ENCODE results near the gene KHNYN.

The KHNYN gene

DNA sequence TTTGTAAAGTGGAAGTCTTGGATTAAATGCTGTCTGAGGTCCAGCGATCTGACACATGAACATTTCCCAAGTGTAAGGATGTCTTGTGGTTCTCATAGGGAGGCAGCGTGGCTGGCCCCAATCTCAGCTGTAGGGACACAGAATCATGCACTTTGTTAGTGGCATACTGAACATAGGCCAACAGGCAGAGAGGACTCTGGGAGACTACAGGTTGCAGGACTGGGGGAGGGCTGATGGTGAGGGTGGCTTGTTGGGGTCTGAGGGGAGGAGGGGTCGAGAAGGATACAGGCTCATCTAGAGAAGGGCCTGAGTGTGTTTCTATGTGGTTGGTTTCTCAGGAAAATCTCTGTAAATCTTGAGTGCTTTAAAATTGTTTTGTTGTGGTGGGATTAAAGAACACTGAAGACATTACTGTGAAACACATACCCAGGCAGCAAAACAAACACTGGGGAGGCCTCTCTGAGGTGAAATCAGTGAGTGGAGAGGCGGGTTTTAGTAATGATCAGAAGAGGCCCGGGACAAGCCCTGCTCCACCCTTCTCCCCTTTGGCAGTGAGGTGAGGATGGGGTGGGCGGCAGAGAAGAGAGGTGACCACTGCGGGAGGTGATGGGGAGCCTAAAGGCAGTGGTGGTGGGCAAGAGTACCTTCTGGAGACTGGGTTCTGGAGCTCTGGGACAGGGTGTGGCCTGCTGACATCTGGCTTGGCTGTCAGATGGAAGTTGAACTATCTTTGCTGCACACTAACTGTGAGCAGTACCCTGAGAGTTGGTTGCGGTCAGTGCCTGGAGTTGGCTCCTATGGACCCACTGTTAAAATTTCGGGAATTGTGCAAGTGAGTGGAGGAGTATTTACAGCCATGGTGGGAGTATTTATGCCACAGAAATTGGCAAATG lies 27.7 kb upstream of the KHNYN start:
- DNase-seq = no peak

DNA sequence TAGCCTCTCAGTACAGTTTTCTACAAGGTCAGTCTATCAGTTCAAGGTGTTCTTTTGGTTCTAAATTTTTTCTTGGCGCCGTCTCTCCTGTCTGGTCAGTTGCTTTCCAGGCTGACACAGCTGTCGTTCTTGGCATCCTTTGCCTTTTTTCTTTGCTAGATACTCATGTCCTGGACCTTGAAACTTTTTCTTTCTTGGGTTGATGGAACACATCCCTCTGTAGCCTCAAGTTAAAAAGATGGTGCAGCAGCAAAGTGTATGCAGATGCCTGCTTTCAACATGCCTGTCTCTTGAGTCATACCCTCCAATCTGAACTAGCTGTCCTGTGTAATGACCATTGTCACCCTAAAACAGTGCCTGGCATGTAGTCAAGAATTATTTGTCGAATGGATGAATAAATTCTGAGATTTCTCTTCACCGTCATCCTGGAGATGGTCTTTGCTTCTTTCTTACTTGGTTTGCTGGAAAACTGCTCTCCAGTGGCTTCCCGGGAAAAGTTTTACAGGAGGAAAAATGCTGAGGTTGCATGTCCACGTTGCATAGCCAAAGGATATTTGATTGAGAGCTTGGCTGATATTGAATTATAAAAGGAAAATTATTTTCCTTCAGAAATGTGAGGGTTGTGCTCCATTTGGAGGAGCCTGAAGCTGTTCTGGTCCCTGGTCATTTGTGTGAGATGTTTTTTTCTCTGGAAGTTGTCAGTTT lies 26.3 kb upstream of the KHNYN start:
- no peak for DNase-seq

- no peak for DNase-seq
These were observed 24.9 kb upstream of the KHNYN start for GRCh38 chr14:24404814-24405213.

DNA sequence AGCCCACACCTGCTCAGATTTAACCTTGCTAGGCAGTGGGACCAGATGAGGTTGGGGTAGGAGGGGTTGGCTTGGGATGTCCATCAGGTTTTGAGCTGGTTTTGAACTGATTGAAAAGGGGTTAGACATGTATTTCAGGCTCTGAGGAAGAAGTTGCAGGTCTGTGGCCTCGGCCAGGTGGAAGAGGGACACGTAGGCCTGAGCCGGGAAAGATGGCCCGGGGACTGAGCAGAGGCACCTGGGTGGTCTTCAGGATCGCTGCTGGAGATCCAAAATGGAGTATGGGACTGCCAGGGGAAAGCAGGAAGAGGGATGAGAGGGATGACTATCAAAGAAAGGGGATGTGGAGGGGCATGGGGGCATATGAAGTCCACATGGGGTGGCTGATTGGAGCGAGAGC lies 23.3 kb upstream of the KHNYN start:
- no peak for DNase-seq

DNA sequence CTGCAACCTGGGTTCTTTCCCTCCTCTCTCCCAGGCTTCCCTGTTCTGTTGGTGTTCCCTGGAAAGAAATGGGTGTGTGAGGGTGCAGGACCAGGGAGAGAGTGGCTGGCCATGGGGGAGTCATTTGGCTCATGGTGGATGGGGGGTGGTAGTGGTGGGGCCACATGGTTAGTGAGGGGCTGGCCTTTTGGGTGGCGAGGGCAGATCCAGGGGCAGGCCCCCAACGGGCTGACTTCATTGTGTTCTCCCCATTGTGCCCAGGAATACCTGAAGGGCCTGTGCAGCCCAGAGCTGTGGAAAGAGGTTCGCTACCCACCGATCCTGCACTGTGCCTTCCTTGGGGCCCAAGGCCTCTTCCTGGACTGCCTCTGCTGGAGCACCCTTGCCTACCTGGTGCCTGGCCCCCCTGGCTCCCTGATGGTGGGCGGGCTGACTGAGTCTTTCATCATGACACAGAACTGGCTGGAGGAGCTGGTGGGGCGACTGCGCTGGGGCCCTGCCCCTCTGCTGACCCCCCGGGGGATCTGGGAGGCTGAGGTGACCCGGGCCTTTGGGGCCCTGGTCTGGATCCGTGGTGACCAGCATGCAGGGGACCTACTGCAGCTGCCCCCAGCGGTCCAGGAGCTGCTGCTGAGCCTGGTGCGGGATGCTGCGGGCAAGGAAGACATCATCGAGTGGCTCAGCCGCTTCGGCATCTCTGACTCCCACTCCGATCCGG lies 22.0 kb upstream of the KHNYN start:
- DNase-seq = no peak

DNA sequence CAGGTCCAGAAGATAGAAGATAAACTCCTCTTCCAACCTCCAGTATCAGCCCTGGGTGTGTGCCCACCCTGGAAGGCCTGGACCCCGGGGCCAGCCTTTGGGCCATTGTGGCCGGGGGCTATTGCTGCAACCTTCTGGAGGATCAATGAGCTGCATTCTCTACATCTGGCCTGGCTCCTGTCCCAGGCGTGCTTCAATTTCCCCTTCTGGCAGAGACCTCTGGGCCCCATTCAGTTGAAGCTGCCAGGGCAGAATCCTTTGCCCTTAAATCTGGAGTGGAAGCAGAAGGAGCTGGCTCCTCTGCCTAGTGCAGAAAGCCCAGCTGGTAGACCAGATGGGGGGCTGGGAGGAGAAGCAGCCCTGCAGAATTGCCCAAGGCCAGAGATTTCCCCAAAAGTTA lies 21.0 kb upstream of the KHNYN start:
- DNase-seq = no peak

- no peak for DNase-seq
These were observed 20.6 kb upstream of the KHNYN start for GRCh38 chr14:24409192-24409591.

- no peak for DNase-seq
These were observed 19.8 kb upstream of the KHNYN start for GRCh38 chr14:24409956-24410355.

DNA sequence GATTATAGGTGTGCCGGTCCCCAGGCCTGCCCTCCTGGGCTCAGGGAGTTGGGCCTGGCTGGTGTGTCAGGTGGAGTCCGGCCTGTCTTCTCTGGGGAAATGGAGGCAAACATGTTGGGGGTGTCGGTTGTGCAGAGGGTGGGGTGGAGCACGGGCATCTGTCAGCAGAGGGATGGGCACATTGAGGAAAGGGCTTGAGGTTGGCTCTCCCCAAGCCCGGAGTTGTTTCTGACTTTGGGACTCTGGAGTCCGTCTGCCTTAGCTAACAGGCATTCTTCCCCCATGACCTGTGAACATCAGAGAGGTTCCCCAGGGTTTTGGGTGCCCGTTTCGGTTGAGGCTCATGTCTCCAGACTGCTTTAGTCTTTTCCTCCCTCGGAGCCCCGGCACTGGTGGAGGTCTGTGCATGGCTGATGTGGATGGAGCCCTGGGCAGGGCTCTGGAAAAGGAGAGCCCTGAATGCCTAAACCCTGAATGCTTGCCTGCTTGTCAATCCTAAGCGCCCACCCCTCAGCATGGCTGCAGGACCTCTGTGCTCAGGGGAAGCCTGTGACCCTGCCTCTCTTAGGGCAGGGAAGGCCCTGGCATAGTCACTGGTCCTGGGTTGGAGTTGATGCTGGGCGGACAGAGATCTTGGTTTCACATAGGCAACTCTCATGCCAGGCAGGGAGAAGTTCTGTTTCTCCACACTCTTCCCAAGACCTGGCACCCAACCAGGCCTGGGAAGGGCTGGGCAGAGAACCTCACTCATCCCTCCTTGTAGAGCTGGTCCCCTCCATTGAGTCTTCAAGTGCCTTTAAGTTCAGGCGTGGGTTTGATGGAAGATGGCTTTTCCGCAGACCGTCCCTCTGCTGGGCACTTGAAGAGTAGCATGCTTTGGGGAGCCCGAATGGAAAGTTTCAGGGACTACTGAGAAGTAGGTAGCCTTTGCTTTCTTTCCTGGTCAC lies 18.0 kb upstream of the KHNYN start:
- DNase-seq = peak; percentile 33

- DNase-seq = no peak
These were observed 15.7 kb upstream of the KHNYN start for GRCh38 chr14:24414077-24414476.

- DNase-seq = no peak
These were observed 14.9 kb upstream of the KHNYN start for GRCh38 chr14:24414732-24415420.

DNA sequence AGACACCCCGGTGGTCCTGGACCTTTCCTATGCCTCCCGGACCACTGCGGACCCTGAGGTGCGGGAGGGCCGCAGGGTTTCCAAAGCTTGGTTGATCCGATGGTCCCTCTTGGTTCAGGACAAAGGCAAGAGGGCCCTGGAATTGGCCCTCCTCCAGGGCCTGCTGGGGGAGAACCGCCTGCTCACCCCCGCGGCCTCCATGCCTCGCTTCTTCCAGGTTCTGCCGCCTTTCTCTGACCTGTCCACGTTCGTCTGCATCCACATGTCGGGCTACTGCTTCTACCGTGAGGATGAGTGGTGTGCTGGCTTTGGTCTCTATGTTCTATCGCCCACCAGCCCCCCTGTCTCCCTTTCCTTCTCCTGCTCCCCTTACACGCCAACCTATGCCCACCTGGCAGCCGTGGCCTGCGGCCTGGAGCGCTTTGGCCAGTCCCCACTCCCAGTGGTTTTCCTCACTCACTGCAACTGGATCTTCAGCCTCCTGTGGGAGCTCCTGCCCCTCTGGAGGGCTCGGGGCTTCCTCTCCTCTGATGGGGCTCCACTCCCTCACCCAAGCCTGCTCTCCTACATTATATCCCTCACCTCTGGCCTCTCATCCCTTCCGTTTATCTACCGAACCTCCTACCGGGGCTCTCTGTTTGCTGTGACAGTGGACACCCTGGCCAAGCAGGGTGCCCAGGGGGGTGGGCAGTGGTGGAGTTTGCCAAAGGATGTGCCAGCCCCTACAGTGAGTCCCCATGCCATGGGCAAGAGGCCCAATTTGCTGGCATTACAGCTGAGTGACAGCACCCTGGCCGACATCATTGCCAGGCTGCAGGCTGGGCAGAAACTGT lies 14.1 kb upstream of the KHNYN start:
- no peak for DNase-seq

DNA sequence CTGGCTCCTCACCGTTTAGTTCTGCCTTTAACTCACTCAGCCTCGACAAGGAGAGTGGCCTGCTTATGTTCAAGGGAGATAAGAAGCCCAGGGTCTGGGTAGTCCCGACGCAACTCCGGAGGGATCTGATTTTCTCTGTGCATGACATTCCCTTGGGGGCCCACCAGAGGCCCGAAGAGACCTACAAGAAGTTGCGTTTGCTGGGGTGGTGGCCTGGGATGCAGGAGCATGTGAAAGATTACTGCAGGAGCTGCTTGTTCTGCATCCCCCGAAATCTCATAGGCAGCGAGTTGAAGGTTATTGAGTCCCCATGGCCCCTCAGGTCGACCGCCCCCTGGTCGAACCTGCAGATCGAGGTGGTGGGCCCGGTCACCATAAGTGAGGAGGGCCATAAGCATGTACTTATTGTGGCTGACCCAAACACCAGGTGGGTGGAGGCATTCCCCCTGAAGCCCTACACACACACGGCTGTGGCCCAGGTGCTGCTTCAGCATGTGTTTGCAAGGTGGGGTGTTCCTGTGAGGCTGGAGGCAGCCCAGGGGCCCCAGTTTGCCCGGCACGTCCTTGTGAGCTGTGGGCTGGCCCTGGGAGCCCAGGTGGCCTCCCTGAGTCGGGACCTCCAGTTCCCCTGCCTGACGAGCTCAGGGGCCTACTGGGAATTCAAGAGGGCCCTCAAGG lies 13.4 kb upstream of the KHNYN start:
- no peak for DNase-seq

GRCh38 chr14:24416932-24417619 lies 12.7 kb upstream of the KHNYN start:
- no peak for DNase-seq

GRCh38 chr14:24417832-24418491 lies 11.8 kb upstream of the KHNYN start:
- DNase-seq = no peak

GRCh38 chr14:24418492-24418873 lies 11.3 kb upstream of the KHNYN start:
- no peak for DNase-seq

GRCh38 chr14:24422261-24422660 lies 7.5 kb upstream of the KHNYN start:
- DNase-seq = no peak

- no peak for DNase-seq
These were observed 6.8 kb upstream of the KHNYN start for GRCh38 chr14:24422694-24423601.
